GM10847 (cell line): ENCODE measurements around the gene ZNF428.

ENCODE experiments used
- POLR2A ChIP-seq: IDR thresholded peaks from 2 replicates; pipeline ENCODE4 v1.6.1; 2011; ENCODE audit not compliant: insufficient read length; ENCODE audit errors: extremely low read depth

Gene ZNF428, protein sequence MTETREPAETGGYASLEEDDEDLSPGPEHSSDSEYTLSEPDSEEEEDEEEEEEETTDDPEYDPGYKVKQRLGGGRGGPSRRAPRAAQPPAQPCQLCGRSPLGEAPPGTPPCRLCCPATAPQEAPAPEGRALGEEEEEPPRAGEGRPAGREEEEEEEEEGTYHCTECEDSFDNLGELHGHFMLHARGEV

DNA sequence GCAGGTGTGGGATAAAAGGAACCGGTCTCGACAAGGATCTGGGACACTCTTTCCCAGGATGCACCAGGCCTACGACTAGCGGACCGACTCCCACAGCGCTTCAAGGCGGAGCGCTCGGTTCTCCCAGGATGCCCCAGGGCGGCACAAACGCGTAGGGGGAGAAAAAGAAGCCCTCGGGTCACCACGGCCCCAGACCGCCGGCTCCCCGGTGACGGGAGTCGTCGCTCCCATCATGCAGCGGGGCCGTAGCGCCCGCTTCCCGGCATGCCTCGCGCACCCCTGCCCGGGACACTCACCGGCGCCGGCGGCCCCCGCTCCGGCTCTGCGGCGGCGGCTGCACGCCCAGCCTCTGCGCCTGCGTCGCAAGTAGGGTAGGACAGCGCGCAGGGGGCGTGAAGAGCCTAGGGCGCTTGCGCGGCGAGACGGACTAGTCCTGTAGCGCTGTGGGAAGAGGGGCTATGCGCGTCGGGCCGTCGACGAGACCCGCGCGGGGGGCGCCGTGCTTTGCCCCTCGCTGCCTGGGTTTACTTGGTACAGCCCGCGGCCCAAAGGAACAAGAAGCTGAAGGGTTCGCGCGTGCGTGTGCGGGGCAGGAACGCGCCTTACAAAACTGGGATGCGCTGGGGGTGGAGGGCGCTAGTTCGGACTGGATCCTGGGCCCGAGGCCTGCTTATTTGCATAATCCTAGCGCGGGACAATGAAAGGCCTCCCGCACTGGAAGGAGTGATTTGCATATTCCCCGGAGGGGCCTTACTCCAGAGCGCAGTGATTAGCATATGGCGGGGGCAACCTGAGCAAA is at the start of gene ZNF428:
Gene ZNF428, minus strand, starts transcription at position 368 of the 799 bp plus-strand sequence. CDS start 5,325 bp downstream, outside the sequence.
- peak; percentile 92 for TF ChIP-seq POLR2A

DNA sequence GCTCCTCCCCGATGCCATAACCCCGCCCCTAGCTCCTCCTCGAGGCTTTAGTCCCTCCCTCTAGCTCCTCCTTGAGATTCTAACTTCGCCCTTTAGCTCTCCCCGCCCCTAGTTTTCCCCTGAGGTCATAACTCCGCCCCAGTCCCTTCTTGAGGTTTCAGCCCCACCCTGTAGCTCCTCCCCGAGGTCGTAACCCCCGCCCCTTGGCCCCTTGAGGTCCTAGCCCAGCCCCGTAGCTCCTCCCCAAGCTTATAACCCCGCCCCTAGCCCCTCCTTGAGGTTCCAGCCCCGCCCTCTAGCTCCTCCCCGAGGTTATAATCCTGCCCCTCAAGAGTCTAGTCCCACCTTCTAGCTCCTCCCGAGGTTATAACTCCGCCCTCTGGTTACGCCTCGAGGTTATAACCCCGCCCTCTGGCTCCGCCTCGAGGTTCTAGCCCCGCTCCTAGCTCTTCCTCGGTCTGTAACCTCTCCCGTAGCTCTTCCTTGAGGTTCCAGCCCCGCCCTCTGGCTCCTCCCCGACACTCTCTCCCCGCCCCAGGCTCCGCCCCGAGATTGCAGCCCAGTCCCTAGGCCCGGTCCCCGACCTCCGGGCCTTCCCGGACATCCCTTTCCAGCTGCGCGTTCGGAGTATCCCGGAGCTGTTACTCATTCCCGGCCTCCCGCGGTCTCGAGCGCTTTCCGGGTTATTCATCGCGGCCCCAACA is 49.1 kb upstream of the ZNF428 start:
- no peak for TF ChIP-seq POLR2A

- TF ChIP-seq POLR2A = no peak
These were observed 48.5 kb upstream of the ZNF428 start for GRCh38 chr19:43667876-43668405.

GRCh38 chr19:43667126-43667875 is 47.9 kb upstream of the ZNF428 start:
- TF ChIP-seq POLR2A = no peak

DNA sequence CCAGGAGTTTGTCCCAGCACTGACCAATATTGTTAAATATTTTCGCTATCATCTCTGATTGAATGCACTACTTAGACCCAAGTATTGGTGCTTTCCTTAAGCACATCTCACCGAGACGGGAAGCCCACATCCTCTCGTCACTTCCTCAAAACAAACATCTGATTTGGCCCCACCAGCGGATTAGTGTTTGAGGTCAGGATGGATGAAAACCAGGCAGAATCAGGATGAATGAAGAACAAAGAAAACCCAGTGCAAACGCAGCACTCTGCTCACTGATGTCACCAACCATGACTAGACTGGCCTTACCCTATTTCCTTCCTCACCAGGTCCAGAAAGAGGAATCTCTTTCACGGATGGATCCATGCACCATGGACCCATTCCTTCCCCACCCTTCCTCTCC is 44.6 kb upstream of the ZNF428 start:
- no peak for TF ChIP-seq POLR2A

DNA sequence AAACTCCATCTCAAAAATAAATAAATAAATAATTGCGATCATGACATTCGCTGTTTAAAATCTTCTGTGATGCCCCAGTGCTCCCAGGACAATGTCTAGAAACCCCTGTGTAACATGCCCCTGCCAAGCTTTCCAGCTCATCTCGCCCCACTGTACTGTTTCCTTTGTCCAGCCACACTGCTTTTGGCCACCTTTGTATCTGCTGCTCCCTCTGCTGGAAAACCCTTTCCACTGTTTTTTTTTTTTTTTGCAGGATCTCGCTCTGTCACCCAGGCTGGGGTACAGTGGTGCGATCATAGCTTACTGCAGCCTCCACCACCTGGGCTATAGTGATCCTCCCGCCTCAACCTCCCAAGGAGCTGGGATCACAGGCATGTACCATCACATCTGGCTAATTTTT is 43.1 kb upstream of the ZNF428 start:
- no peak for TF ChIP-seq POLR2A

- no peak for TF ChIP-seq POLR2A
These were observed 41.5 kb upstream of the ZNF428 start for GRCh38 chr19:43660971-43661360.

- TF ChIP-seq POLR2A = no peak
These were observed 41.0 kb upstream of the ZNF428 start for GRCh38 chr19:43660301-43660970.

- TF ChIP-seq POLR2A = no peak
These were observed 39.1 kb upstream of the ZNF428 start for GRCh38 chr19:43658494-43658893.

DNA sequence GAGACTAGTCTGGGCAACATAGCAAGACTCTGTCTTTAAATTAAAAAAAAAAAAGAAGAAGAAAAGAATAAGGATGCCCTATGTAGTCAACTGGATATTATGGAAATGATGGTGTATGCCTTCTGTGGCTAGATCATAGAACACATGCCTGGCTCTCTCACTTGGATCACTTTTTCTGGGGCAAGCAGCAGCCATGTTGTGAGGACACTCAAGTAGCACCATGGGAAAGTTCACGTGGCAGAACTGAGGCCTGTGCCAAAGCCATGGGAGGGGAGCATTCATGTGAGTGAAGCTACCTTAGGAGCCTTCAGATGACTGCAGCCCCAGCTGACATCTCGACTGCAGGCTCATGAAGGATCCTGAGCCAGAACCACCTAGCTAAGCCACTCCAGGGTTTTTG is 38.6 kb upstream of the ZNF428 start:
- TF ChIP-seq POLR2A = no peak

DNA sequence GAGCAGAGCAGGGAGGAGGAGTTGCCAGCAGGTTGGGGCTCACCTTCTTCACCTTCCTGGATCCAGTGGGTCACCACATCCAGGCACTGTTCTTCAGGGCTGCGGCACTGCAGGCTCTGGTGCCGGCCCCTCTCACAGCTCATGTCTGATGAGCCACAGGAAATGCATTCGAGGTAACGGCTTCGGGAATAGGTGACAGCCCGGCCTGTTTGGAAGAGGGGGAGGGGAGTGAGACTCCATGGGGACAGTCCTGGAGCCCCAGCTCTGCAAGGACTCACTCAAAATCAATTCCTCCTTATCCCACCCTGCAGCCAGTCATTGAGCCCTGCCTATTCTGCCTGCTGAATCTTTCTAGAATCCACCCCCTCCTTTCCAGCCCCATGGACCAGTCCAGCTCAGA is 37.0 kb upstream of the ZNF428 start:
- TF ChIP-seq POLR2A = no peak

GRCh38 chr19:43652546-43652874 is 33.1 kb upstream of the ZNF428 start:
- TF ChIP-seq POLR2A = no peak

DNA sequence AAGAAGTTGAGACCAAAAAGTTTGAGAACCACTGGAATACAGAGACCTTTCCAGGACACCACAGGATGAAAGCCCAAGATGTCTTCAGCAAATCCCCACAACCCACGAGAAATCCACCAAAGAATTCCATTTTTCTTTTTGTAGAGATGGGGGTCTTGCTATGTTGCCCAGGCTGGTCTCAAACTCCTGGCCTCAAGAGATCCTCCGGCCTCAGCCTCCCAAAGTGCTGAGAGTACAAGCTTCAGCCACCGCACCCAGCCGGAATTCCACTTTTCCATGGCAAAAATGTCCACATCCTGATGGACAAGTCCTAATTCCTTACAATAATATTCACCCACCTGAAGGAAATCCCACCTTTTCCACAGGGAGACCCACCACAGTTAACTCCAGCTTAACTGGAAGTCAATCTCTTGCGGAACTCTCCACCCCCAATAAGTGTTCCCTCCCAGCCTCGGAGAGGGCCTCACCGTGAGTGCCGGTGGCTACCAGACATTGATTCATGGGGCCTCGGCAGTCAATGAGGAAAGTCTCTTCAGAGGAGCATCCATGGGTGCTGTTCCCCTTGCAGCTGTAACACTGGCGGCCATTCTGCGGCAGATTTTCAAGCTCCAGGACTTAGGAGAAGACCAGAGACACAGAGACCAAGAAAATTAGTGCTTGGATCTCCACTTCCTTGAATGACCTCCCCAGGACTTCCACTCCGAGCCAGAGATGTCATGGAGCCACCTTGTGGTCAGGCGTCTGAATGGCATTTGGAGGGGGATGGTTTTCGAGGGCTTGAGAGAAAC is 32.5 kb upstream of the ZNF428 start:
- no peak for TF ChIP-seq POLR2A

DNA sequence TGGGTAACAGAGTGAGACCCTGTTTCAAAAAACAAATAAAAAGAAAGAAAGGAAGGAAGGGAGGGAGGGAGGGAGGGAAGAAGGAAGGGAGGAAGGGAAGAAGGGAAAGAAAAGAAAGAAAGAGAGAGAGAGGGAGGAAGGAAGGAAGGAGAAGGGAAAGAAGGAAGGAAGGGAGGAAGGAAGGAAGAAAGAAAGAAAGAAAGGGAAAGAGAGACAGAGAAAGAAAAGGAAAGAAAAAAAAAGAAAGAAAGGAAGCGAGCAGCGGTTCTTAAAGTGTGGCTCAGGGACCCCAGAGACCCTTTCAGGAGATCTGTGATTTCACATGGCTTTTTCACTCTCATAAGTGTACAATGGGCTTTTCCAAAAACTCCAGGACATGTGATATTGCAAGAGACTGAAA is 30.1 kb upstream of the ZNF428 start:
- TF ChIP-seq POLR2A = no peak
